HepG2 (cell line): ENCODE data around the gene INTS7. TPM values are rescaled to one million over a fixed set of nuclear protein-coding genes. Genes with fewer than 3 reads are reported as not detected.

ENCODE experiments used
- AKAP8 ChIP-seq: sonication (generic); formaldehyde crosslinking; IDR thresholded peaks from 2 replicates; pipeline ENCODE4 v1.5.1; 2020; ENCODE audit warnings: mild to moderate bottlenecking, missing genetic modification reagents
- ATAD3A ChIP-seq: sonication (generic); formaldehyde crosslinking; IDR thresholded peaks from 2 replicates; pipeline ENCODE4 v1.4.0; 2020; ENCODE audit warnings: missing genetic modification reagents
- CERS6 ChIP-seq: sonication (generic); formaldehyde crosslinking; IDR thresholded peaks from 2 replicates; pipeline ENCODE4 v1.5.0; 2020; ENCODE audit warnings: missing genetic modification reagents
- CREM ChIP-seq, 2 experiments: sonication (generic) in 1 of 2; formaldehyde crosslinking in 1 of 2; IDR thresholded peaks; 2 replicates each; pipeline versions ENCODE4 v1.4.0 to v1.6.1; 2016 to 2020; ENCODE audit warnings: antibody characterized with exemption in 1 of 2, mild to moderate bottlenecking in 1 of 2, missing genetic modification reagents in 1 of 2
- DPF2 ChIP-seq: sonication (generic); formaldehyde crosslinking; IDR thresholded peaks from 2 replicates; pipeline ENCODE4 v1.4.0; 2020; ENCODE audit warnings: mild to moderate bottlenecking, low read depth, missing genetic modification reagents, borderline replicate concordance
- REXO4 ChIP-seq: sonication (generic); formaldehyde crosslinking; IDR thresholded peaks from 2 replicates; pipeline ENCODE4 v1.8.0; 2022; ENCODE audit warnings: missing genetic modification reagents, mild to moderate bottlenecking, borderline replicate concordance
- SIX4 ChIP-seq: sonication (generic); formaldehyde crosslinking; IDR thresholded peaks from 2 replicates; pipeline ENCODE4 v1.4.0; 2020; ENCODE audit warnings: missing genetic modification reagents
- ZMYM3 ChIP-seq: sonication (generic); formaldehyde crosslinking; IDR thresholded peaks from 2 replicates; pipeline ENCODE4 v1.5.1; 2020; ENCODE audit warnings: mild to moderate bottlenecking, missing genetic modification reagents
- ZNF264 ChIP-seq: sonication (generic); formaldehyde crosslinking; IDR thresholded peaks from 2 replicates; pipeline ENCODE4 v1.4.0; 2020; ENCODE audit warnings: missing genetic modification reagents
- ZNF350 ChIP-seq: sonication (generic); formaldehyde crosslinking; IDR thresholded peaks from 2 replicates; pipeline ENCODE4 v1.4.0; 2020; ENCODE audit warnings: mild to moderate bottlenecking, low read depth, missing genetic modification reagents, borderline replicate concordance
- ZNF574 ChIP-seq: sonication (generic); formaldehyde crosslinking; IDR thresholded peaks from 2 replicates; pipeline ENCODE4 v1.4.0; 2020; ENCODE audit warnings: missing genetic modification reagents
- polyA plus RNA-seq, 8 experiments: library from polyadenylated mRNA; depleted of rRNA in 3 of 8; stranded (reverse) in 7 of 8; unstranded in 1 of 8; fragments of >200 nt; fragmentation: Illumina TruSeq in 4 of 8; extraction: Trizol in 4 of 8; gene quantifications; 2 replicates each; pipeline versions ENCODE4 v1.2.1 to v1.2.3, GENCODE V29; 2011 to 2016; ENCODE audit warnings: low read depth in 4 of 8, missing spikeins in 1 of 8, mixed read lengths in 1 of 8; ENCODE audit not compliant: insufficient read depth in 1 of 8
- total RNA-seq, 5 experiments: library from RNA; depleted of rRNA; stranded (reverse); fragments of >200 nt; fragmentation: Illumina TruSeq; extraction: Trizol; gene quantifications; 2 replicates each; pipeline ENCODE4 v1.2.3, GENCODE V29; 2016; ENCODE audit warnings: low read depth in 1 of 5
- TF ChIP-seq, protein P1 (sequence below): sonication (generic); formaldehyde crosslinking; IDR thresholded peaks from 2 replicates; pipeline ENCODE4 v1.4.0; 2020; ENCODE audit warnings: missing genetic modification reagents
- TF ChIP-seq, protein P2 (sequence below): sonication (generic); formaldehyde crosslinking; IDR thresholded peaks from 2 replicates; pipeline ENCODE4 v1.4.0; 2020; ENCODE audit warnings: low read depth, missing genetic modification reagents
- TF ChIP-seq, protein P3 (sequence below): sonication (generic); formaldehyde crosslinking; IDR thresholded peaks from 2 replicates; pipeline ENCODE4 v1.8.0; 2022; ENCODE audit warnings: low read depth, missing genetic modification reagents

The INTS7 gene
- total and polyA plus RNA-seq, 2 of the 13 experiments (the other 11 are each of a cell fraction or from before 2014, with no cell fraction given) = 18.3 to 22.4 TPM

DNA sequence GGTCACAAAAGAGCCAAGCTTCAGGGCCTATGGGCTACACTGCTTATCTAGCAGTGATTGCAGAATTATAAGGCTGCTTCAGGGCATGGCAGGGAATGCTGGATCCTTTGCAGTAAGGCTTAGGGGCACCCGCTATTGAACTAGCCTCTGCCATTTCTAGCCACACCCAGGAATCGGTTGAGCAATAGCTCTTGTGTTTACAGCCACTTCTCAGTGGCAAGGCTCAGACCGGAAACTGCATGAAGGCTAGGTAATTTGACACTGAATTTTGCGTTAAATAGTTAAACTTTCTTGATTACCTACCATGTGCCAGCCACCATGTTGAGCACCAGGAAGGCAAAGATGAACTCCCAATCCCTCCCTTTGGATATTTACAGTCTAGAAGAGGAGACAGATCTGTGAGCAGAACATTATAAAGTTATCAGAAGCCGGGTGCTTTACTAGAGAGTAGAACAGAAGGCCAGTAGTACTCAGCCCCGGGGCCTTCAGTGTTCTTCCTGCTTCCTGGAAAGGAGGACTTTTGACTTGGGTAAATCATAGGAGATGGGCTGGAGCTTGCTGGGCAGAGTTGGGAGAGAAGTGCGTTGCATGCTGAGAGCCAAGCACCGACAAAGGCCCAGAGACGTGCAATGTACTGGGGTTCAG lies 106.2 kb downstream of the INTS7 start (continued):
- TF ChIP-seq SIX4 (CRISPR knock-in tag) (peak; percentile 99), ZMYM3 (CRISPR knock-in tag) (peak; percentile 55; the same call in 1 of the 2 replicates), DPF2 (no peak), CREM (IDR thresholded peaks at IDR 0.05) (no peak), CREM (CRISPR knock-in tag; IDR thresholded peaks at IDR 0.05) (no peak), ZNF350 (CRISPR knock-in tag) (peak; percentile 72), REXO4 (no peak), AKAP8 (CRISPR knock-in tag) (no peak), ATAD3A (no peak), ZNF264 (CRISPR knock-in tag) (0 out of 2 replicates have a peak, but pooled peaks have one; percentile 22), CERS6 (CRISPR knock-in tag) (no peak), ZNF574 (CRISPR knock-in tag) (peak; percentile 52; the same call in 1 of the 2 replicates)
- TF ChIP-seq, protein P1, sequence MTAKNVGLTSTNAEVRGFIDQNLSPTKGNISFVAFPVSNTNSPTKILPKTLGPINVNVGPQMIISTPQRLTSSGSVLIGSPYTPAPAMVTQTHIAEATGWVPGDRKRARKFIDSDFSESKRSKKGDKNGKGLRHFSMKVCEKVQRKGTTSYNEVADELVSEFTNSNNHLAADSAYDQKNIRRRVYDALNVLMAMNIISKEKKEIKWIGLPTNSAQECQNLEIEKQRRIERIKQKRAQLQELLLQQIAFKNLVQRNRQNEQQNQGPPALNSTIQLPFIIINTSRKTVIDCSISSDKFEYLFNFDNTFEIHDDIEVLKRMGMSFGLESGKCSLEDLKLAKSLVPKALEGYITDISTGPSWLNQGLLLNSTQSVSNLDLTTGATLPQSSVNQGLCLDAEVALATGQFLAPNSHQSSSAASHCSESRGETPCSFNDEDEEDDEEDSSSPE (CRISPR knock-in tag) = no peak
- TF ChIP-seq, protein P2, sequence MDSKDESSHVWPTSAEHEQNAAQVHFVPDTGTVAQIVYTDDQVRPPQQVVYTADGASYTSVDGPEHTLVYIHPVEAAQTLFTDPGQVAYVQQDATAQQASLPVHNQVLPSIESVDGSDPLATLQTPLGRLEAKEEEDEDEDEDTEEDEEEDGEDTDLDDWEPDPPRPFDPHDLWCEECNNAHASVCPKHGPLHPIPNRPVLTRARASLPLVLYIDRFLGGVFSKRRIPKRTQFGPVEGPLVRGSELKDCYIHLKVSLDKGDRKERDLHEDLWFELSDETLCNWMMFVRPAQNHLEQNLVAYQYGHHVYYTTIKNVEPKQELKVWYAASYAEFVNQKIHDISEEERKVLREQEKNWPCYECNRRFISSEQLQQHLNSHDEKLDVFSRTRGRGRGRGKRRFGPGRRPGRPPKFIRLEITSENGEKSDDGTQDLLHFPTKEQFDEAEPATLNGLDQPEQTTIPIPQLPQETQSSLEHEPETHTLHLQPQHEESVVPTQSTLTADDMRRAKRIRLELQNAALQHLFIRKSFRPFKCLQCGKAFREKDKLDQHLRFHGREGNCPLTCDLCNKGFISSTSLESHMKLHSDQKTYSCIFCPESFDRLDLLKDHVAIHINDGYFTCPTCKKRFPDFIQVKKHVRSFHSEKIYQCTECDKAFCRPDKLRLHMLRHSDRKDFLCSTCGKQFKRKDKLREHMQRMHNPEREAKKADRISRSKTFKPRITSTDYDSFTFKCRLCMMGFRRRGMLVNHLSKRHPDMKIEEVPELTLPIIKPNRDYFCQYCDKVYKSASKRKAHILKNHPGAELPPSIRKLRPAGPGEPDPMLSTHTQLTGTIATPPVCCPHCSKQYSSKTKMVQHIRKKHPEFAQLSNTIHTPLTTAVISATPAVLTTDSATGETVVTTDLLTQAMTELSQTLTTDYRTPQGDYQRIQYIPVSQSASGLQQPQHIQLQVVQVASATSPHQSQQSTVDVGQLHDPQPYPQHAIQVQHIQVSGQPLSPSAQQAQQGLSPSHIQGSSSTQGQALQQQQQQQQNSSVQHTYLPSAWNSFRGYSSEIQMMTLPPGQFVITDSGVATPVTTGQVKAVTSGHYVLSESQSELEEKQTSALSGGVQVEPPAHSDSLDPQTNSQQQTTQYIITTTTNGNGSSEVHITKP = no peak
- TF ChIP-seq, protein P3, sequence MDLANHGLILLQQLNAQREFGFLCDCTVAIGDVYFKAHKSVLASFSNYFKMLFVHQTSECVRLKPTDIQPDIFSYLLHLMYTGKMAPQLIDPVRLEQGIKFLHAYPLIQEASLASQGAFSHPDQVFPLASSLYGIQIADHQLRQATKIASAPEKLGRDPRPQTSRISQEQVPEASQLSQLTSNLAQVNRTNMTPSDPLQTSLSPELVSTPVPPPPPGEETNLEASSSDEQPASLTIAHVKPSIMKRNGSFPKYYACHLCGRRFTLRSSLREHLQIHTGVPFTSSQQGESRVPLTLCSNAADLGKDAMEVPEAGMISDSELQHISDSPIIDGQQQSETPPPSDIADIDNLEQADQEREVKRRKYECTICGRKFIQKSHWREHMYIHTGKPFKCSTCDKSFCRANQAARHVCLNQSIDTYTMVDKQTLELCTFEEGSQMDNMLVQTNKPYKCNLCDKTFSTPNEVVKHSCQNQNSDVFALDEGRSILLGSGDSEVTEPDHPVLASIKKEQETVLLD (CRISPR knock-in tag) = no peak
